ENCODE measurements around the gene TUSC2. TPM values are rescaled to one million over a fixed set of nuclear protein-coding genes. Genes with fewer than 3 reads are reported as not detected.

The TUSC2 gene
- total and polyA plus RNA-seq, 10 of the 15 experiments (the other 5 are each of a cell fraction or from before 2014, with no cell fraction given): 4.0 to 73.8 (median 34.3) TPM

DNA sequence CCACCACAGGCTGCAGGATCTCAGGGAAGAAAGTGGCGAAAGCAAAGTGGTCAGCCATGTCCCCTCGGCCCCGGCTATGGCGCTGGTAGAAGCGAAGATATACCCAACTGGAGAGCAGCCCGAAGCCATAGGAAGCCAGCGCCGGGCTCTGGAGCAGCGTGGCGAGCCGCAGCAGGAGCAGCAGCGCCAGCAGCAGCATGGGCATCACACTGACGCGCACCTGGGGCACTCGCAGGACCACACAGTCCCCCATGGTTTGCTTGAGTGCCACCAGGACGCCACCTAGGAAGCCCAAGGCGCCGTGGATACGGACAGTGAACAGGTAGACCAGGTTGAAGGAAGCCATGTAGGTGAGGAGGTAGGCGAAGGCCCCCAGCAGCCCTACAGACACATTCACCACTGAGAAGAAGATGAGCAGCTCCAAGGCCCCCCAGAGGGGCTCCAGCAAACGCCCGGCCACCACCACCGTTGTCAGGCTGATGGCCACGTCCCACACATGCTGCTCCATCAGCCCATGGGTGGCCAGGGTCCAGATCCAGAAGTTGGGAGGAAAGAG, 30.4 kb upstream of the TUSC2 start (continued):
- TF ChIP-seq, protein P1, sequence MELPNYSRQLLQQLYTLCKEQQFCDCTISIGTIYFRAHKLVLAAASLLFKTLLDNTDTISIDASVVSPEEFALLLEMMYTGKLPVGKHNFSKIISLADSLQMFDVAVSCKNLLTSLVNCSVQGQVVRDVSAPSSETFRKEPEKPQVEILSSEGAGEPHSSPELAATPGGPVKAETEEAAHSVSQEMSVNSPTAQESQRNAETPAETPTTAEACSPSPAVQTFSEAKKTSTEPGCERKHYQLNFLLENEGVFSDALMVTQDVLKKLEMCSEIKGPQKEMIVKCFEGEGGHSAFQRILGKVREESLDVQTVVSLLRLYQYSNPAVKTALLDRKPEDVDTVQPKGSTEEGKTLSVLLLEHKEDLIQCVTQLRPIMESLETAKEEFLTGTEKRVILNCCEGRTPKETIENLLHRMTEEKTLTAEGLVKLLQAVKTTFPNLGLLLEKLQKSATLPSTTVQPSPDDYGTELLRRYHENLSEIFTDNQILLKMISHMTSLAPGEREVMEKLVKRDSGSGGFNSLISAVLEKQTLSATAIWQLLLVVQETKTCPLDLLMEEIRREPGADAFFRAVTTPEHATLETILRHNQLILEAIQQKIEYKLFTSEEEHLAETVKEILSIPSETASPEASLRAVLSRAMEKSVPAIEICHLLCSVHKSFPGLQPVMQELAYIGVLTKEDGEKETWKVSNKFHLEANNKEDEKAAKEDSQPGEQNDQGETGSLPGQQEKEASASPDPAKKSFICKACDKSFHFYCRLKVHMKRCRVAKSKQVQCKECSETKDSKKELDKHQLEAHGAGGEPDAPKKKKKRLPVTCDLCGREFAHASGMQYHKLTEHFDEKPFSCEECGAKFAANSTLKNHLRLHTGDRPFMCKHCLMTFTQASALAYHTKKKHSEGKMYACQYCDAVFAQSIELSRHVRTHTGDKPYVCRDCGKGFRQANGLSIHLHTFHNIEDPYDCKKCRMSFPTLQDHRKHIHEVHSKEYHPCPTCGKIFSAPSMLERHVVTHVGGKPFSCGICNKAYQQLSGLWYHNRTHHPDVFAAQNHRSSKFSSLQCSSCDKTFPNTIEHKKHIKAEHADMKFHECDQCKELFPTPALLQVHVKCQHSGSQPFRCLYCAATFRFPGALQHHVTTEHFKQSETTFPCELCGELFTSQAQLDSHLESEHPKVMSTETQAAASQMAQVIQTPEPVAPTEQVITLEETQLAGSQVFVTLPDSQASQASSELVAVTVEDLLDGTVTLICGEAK (IDR thresholded peaks at IDR 0.05; ENCODE audit: borderline replicate concordance): no peak
- TF ChIP-seq, protein P2, sequence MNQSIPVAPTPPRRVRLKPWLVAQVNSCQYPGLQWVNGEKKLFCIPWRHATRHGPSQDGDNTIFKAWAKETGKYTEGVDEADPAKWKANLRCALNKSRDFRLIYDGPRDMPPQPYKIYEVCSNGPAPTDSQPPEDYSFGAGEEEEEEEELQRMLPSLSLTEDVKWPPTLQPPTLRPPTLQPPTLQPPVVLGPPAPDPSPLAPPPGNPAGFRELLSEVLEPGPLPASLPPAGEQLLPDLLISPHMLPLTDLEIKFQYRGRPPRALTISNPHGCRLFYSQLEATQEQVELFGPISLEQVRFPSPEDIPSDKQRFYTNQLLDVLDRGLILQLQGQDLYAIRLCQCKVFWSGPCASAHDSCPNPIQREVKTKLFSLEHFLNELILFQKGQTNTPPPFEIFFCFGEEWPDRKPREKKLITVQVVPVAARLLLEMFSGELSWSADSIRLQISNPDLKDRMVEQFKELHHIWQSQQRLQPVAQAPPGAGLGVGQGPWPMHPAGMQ (IDR thresholded peaks at IDR 0.05; ENCODE audit: borderline replicate concordance): no peak
- TF ChIP-seq CHD2 (IDR thresholded peaks at IDR 0.05; ENCODE audit: borderline replicate concordance, low read depth, low read length) (no peak), IRF4 (IDR thresholded peaks at IDR 0.05; ENCODE audit: low read depth, low read length) (no peak)

DNA sequence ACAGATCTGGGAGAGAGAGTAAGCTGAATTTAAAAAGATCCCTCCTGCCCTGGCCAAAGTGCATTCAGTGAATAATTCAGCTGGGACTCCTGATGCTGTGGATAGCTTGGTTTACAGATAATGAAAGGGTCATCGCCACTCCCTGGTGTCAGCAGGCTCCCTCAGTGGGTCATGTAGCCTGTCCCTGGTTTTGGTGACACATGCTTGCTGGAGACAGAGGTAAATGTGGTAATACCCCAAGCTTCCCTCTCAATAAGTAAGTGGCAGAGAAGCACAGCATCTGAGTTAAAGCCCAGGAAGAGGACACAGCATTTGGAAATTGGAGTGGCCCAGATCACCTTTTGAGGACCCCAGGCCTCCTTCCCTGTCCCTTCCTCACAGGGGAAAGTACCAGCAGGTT, 29.5 kb upstream of the TUSC2 start:
- peak overlapping the region; percentile 85 for H3K9ac ChIP-seq (ENCODE audit: control insufficient read depth, insufficient read depth, low read length)
- intact Hi-C loops (cut with micrococcal nuclease; ENCODE audit: unreplicated experiment): no loop called here
- WGBS (ENCODE audit: insufficient coverage, insufficient replicate concordance, low lambda C conversion rate, missing lambda C conversion rate): 94% methylated on average over 1 of the region's 1 CpG
- TF ChIP-seq NR2C2 (IDR thresholded peaks at IDR 0.05; ENCODE audit: borderline replicate concordance, control insufficient read depth, insufficient read length, low read depth): no peak
- TF ChIP-seq NFYB (IDR thresholded peaks at IDR 0.05; ENCODE audit: insufficient read depth, low read depth, low read length): no peak
- TF ChIP-seq SMARCA5 (IDR thresholded peaks at IDR 0.05): no peak
- no peak for TF ChIP-seq MTA2 (IDR thresholded peaks at IDR 0.05; ENCODE audit: low read depth)
- TF ChIP-seq, protein P3, sequence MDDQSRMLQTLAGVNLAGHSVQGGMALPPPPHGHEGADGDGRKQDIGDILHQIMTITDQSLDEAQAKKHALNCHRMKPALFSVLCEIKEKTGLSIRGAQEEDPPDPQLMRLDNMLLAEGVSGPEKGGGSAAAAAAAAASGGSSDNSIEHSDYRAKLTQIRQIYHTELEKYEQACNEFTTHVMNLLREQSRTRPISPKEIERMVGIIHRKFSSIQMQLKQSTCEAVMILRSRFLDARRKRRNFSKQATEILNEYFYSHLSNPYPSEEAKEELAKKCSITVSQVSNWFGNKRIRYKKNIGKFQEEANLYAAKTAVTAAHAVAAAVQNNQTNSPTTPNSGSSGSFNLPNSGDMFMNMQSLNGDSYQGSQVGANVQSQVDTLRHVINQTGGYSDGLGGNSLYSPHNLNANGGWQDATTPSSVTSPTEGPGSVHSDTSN (IDR thresholded peaks at IDR 0.05; ENCODE audit: insufficient replicate concordance, low read depth, low read length): no peak
- TF ChIP-seq, protein P4, sequence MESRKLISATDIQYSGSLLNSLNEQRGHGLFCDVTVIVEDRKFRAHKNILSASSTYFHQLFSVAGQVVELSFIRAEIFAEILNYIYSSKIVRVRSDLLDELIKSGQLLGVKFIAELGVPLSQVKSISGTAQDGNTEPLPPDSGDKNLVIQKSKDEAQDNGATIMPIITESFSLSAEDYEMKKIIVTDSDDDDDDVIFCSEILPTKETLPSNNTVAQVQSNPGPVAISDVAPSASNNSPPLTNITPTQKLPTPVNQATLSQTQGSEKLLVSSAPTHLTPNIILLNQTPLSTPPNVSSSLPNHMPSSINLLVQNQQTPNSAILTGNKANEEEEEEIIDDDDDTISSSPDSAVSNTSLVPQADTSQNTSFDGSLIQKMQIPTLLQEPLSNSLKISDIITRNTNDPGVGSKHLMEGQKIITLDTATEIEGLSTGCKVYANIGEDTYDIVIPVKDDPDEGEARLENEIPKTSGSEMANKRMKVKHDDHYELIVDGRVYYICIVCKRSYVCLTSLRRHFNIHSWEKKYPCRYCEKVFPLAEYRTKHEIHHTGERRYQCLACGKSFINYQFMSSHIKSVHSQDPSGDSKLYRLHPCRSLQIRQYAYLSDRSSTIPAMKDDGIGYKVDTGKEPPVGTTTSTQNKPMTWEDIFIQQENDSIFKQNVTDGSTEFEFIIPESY (IDR thresholded peaks at IDR 0.05): no peak
- no peak for TF ChIP-seq SUPT20H (IDR thresholded peaks at IDR 0.05; ENCODE audit: borderline replicate concordance, control insufficient read depth, low read depth, low read length)
- no peak for TF ChIP-seq SP1 (IDR thresholded peaks at IDR 0.05; ENCODE audit: low read depth, low read length)
- TF ChIP-seq KAT2A (conservative IDR thresholded peaks at IDR 0.05; ENCODE audit: control insufficient read depth, low read depth, low read length): no peak

More for the DNA sequence above, 29.5 kb upstream of the TUSC2 start:
- POLR2A ChIA-PET: interaction anchor here (1.6 to 2.5 kb wide), 2 partner anchors 17 to 20 kb away, joined by 3 to 8 read pairs; partner anchors contain the start of gene RASSF1
- no peak for ATAC-seq
- Histone ChIP-seq H3K36me3 (ENCODE audit: control insufficient read depth in 2 of 2, insufficient read depth in 2 of 2, low read length in 1 of 2) (peaks cover 8 to 26% of the 10 kb centered on the region in 2 experiments; a peak in 2 of 4 replicates), H3K9me3 (replicated peaks; ENCODE audit: control insufficient read depth, insufficient read depth, low read length) (no peaks in the 10 kb centered on the region), H3K27ac (ENCODE audit: control insufficient read depth, insufficient read depth) (0 out of 2 replicates have a peak overlapping the region, but pooled peaks have one; percentile 9), H3K79me2 (ENCODE audit: control insufficient read depth, insufficient read depth, low read length) (peaks cover 33% of the 10 kb centered on the region), H3K27me3 (replicated peaks in 1 of 2; ENCODE audit: control insufficient read depth in 2 of 2, insufficient read depth in 2 of 2, low read length in 1 of 2) (no peaks in the 10 kb centered on the region), H3K4me1 (ENCODE audit: control insufficient read depth, insufficient read depth, low read length) (peaks cover 18% of the 10 kb centered on the region), H2AFZ (ENCODE audit: control insufficient read depth, low read depth, low read length) (no peak overlapping the region), H3K4me3 (peak overlapping the region; percentile 78), H3K4me2 (ENCODE audit: control insufficient read depth, insufficient read depth) (peak overlapping the region; percentile 97), H4K20me1 (ENCODE audit: control insufficient read depth, insufficient read depth) (peaks cover 2% of the 10 kb centered on the region; the same call in 1 of the 2 replicates)
- SMC1A ChIA-PET (ENCODE audit: uncharacterized antibody, unreplicated experiment): interaction anchor here (1.4 to 1.7 kb wide), 2 partner anchors 10 to 20 kb away, joined by 8 read pairs; no protein-coding TSS in a partner anchor
- CTCF ChIA-PET: interaction anchor here (1.3 to 2.9 kb wide), 2 partner anchors 9 to 212 kb away, joined by 4 to 22 read pairs; partner anchors contain the start of gene HEMK1
- in situ Hi-C loops (cut with MboI): loop anchor here (10.0 kb wide), 1 partner anchor 1027 kb away; the partner anchor contains the start of gene MANF
- BruUV-seq (replicated peaks): no TSS peak
- FAIRE-seq: no peak
- RAD21 ChIA-PET (ENCODE audit: unreplicated experiment): interaction anchor here (1.9 kb wide), 1 partner anchor 21 kb away, joined by 6 read pairs; no protein-coding TSS in a partner anchor
- no peak for DNase-seq (ENCODE audit: low read depth, low spot score)
